ENCODE data around the gene PPP2R2B. TPM values are rescaled to one million over a fixed set of nuclear protein-coding genes. Genes with fewer than 3 reads are reported as not detected.
A peak's percentile ranks its signal among the peaks of the same experiment; 100 is the strongest.

PPP2R2B gene
- total RNA-seq, 2 donors from 2014 or later, result 9.5 to 29.8 TPM

DNA sequence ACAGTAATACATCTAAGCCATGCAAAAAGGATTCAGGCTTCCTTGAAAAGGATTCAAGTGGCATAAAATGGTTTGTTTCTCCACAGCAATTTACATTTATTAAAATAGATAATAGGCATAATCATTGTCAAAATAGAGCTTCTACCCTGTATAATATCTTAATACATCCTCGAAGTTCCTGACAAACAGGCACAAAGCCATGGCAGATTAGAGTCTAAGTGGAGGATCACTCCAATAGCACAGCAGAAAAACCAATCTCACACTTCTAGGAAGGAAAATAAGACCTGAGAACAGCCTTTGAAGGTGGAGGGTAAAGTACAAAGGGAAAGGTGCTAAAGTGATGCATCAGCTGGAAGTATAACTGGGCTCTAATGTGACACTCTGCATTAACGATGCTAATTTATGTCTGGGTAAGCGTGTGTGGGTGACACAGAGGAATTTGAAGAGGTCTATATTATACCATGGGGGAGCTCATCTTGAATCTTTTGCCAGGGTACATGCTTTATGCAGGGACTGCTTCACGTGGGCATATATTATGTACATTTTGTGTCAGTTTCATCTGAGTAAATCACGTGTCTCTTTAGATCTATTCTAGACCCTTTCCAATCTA is 28.8 kb downstream of the PPP2R2B start:
- ATAC-seq (ENCODE audit: insufficient number of reproducible peaks, low FRiP score, low read depth) (no peak), DNase-seq (ENCODE audit: low spot score) (no peak)
- no peaks in the 10 kb centered on the region for H3K36me3 ChIP-seq
- TF ChIP-seq, protein P1, sequence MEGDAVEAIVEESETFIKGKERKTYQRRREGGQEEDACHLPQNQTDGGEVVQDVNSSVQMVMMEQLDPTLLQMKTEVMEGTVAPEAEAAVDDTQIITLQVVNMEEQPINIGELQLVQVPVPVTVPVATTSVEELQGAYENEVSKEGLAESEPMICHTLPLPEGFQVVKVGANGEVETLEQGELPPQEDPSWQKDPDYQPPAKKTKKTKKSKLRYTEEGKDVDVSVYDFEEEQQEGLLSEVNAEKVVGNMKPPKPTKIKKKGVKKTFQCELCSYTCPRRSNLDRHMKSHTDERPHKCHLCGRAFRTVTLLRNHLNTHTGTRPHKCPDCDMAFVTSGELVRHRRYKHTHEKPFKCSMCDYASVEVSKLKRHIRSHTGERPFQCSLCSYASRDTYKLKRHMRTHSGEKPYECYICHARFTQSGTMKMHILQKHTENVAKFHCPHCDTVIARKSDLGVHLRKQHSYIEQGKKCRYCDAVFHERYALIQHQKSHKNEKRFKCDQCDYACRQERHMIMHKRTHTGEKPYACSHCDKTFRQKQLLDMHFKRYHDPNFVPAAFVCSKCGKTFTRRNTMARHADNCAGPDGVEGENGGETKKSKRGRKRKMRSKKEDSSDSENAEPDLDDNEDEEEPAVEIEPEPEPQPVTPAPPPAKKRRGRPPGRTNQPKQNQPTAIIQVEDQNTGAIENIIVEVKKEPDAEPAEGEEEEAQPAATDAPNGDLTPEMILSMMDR (IDR thresholded peaks at IDR 0.05), result no peak
- no peaks in the 10 kb centered on the region for H3K9me3 ChIP-seq
- H3K27me3 ChIP-seq (replicated peaks; ENCODE audit: insufficient read depth), result no peaks in the 10 kb centered on the region
- H3K4me3 ChIP-seq, result no peak overlapping the region
- H3K27ac ChIP-seq, result no peak overlapping the region
- H3K4me1 ChIP-seq (ENCODE audit: control insufficient read depth in 1 of 2, low read depth in 2 of 2), result no peaks in the 10 kb centered on the region

GRCh38 chr5:146848133-146848532 is 30.4 kb downstream of the PPP2R2B start:
- TF ChIP-seq, protein P1 (IDR thresholded peaks at IDR 0.05), result no peak
- DNase-seq (ENCODE audit: low spot score) (no peak), ATAC-seq (ENCODE audit: insufficient number of reproducible peaks, low FRiP score, low read depth) (no peak)
- Histone ChIP-seq H3K27ac (no peak overlapping the region), H3K9me3 (no peaks in the 10 kb centered on the region), H3K27me3 (replicated peaks; ENCODE audit: insufficient read depth) (no peaks in the 10 kb centered on the region), H3K4me3 (no peak overlapping the region), H3K36me3 (no peaks in the 10 kb centered on the region), H3K4me1 (ENCODE audit: control insufficient read depth in 1 of 2, low read depth in 2 of 2) (no peaks in the 10 kb centered on the region)

GRCh38 chr5:146840016-146840415 is 38.5 kb downstream of the PPP2R2B start:
- Histone ChIP-seq H3K9me3 (no peaks in the 10 kb centered on the region), H3K27me3 (replicated peaks; ENCODE audit: insufficient read depth) (no peaks in the 10 kb centered on the region), H3K4me3 (no peak overlapping the region), H3K27ac (no peak overlapping the region), H3K4me1 (ENCODE audit: control insufficient read depth in 1 of 2, low read depth in 2 of 2) (peaks cover 0 to 28% of the 10 kb centered on the region in 2 donors), H3K36me3 (no peaks in the 10 kb centered on the region)
- ATAC-seq (ENCODE audit: insufficient number of reproducible peaks, low FRiP score, low read depth) (no peak), DNase-seq (ENCODE audit: low spot score) (no peak)
- TF ChIP-seq, protein P1 (IDR thresholded peaks at IDR 0.05), result no peak

- H3K27ac ChIP-seq, result no peak overlapping the region
- TF ChIP-seq, protein P1 (IDR thresholded peaks at IDR 0.05), result no peak
- H3K4me1 ChIP-seq (ENCODE audit: control insufficient read depth in 1 of 2, low read depth in 2 of 2), result peaks cover 0 to 42% of the 10 kb centered on the region in 2 donors
- no peaks in the 10 kb centered on the region for H3K27me3 ChIP-seq (replicated peaks; ENCODE audit: insufficient read depth)
- H3K4me3 ChIP-seq, result no peak overlapping the region
- DNase-seq (ENCODE audit: low spot score) (no peak), ATAC-seq (ENCODE audit: insufficient number of reproducible peaks, low FRiP score, low read depth) (no peak)
- H3K36me3 ChIP-seq, result no peaks in the 10 kb centered on the region
- no peaks in the 10 kb centered on the region for H3K9me3 ChIP-seq
Measured at GRCh38 chr5:146836226-146836842, 42.2 kb downstream of the PPP2R2B start.

GRCh38 chr5:146832985-146833732 is 45.4 kb downstream of the PPP2R2B start:
- H3K4me3 ChIP-seq, result no peak overlapping the region
- H3K27me3 ChIP-seq (replicated peaks; ENCODE audit: insufficient read depth), result no peaks in the 10 kb centered on the region
- no peaks in the 10 kb centered on the region for H3K36me3 ChIP-seq
- H3K9me3 ChIP-seq, result no peaks in the 10 kb centered on the region
- DNase-seq (ENCODE audit: low spot score), result no peak
- H3K4me1 ChIP-seq (ENCODE audit: control insufficient read depth in 1 of 2, low read depth in 2 of 2), result peaks cover 7 to 36% of the 10 kb centered on the region in 2 donors
- H3K27ac ChIP-seq, result peak overlapping the region in 1 of 2 donors; percentile 30
- TF ChIP-seq, protein P1 (IDR thresholded peaks at IDR 0.05), result no peak
- ATAC-seq (ENCODE audit: insufficient number of reproducible peaks, low FRiP score, low read depth), result no peak

All from thoracic aorta (tissue), 2 donors.